HepG2 (cell line): ENCODE results near the gene DSTN. TPM values are rescaled to one million over a fixed set of nuclear protein-coding genes. Genes with fewer than 3 reads are reported as not detected.

Source experiments
- KMT2B ChIP-seq: IDR thresholded peaks from 2 replicates; pipeline ENCODE4 v1.6.1; 2016; ENCODE audit warnings: missing genetic modification reagents, missing compliant biosample characterization
- MLLT10 ChIP-seq: sonication (generic); formaldehyde crosslinking; IDR thresholded peaks from 2 replicates; pipeline ENCODE4 v1.4.0; 2020; ENCODE audit warnings: missing genetic modification reagents
- MYNN ChIP-seq: sonication (generic); formaldehyde crosslinking; IDR thresholded peaks from 2 replicates; pipeline ENCODE4 v1.4.0; 2020; ENCODE audit warnings: mild to moderate bottlenecking, low read depth, missing genetic modification reagents
- SIX4 ChIP-seq: sonication (generic); formaldehyde crosslinking; IDR thresholded peaks from 2 replicates; pipeline ENCODE4 v1.4.0; 2020; ENCODE audit warnings: missing genetic modification reagents
- ZFYVE20 ChIP-seq: sonication (generic); formaldehyde crosslinking; IDR thresholded peaks from 2 replicates; pipeline ENCODE4 v1.8.0; 2023; ENCODE audit warnings: low read depth, mild to moderate bottlenecking, moderate library complexity, missing genetic modification reagents, borderline replicate concordance
- ZNF121 ChIP-seq: sonication (generic); formaldehyde crosslinking; IDR thresholded peaks from 2 replicates; pipeline ENCODE4 v1.5.0; 2020; ENCODE audit warnings: mild to moderate bottlenecking, missing genetic modification reagents
- polyA plus RNA-seq, 8 experiments: library from polyadenylated mRNA; depleted of rRNA in 3 of 8; stranded (reverse) in 7 of 8; unstranded in 1 of 8; fragments of >200 nt; fragmentation: Illumina TruSeq in 4 of 8; extraction: Trizol in 4 of 8; gene quantifications; 2 replicates each; pipeline versions ENCODE4 v1.2.1 to v1.2.3, GENCODE V29; 2011 to 2016; ENCODE audit warnings: low read depth in 4 of 8, missing spikeins in 1 of 8, mixed read lengths in 1 of 8; ENCODE audit not compliant: insufficient read depth in 1 of 8
- total RNA-seq, 5 experiments: library from RNA; depleted of rRNA; stranded (reverse); fragments of >200 nt; fragmentation: Illumina TruSeq; extraction: Trizol; gene quantifications; 2 replicates each; pipeline ENCODE4 v1.2.3, GENCODE V29; 2016; ENCODE audit warnings: low read depth in 1 of 5
- TF ChIP-seq, protein P1 (sequence below): sonication (generic); formaldehyde crosslinking; IDR thresholded peaks from 2 replicates; pipeline ENCODE4 v1.8.1; 2023; ENCODE audit warnings: mild to moderate bottlenecking, missing genetic modification reagents
- TF ChIP-seq, protein P2 (sequence below): sonication (generic); formaldehyde crosslinking; IDR thresholded peaks from 2 replicates; pipeline ENCODE4 v1.8.1; 2023; ENCODE audit warnings: mild to moderate bottlenecking, missing genetic modification reagents
- TF ChIP-seq, protein P3 (sequence below): sonication (generic); formaldehyde crosslinking; IDR thresholded peaks from 2 replicates; pipeline ENCODE4 v1.4.0; 2020; ENCODE audit warnings: mild to moderate bottlenecking, missing genetic modification reagents
- TF ChIP-seq, protein P4 (sequence below): sonication (generic); formaldehyde crosslinking; IDR thresholded peaks from 2 replicates; pipeline ENCODE4 v1.4.0; 2020; ENCODE audit warnings: missing genetic modification reagents, low read depth, mild to moderate bottlenecking, borderline replicate concordance
- TF ChIP-seq, protein P5 (sequence below): sonication (generic); formaldehyde crosslinking; IDR thresholded peaks from 2 replicates; pipeline ENCODE4 v1.4.0; 2020; ENCODE audit warnings: low read depth, mild to moderate bottlenecking, missing genetic modification reagents
- TF ChIP-seq, protein P6 (sequence below): IDR thresholded peaks from 2 replicates; pipeline ENCODE4 v1.6.1; 2016; ENCODE audit warnings: missing genetic modification reagents, missing compliant biosample characterization
- TF ChIP-seq, protein P7 (sequence below): sonication (generic); formaldehyde crosslinking; IDR thresholded peaks from 2 replicates; pipeline ENCODE4 v1.4.0; 2020; ENCODE audit warnings: missing genetic modification reagents, borderline replicate concordance
- TF ChIP-seq, protein P8 (sequence below): sonication (generic); formaldehyde crosslinking; IDR thresholded peaks from 2 replicates; pipeline ENCODE4 v1.4.0; 2020; ENCODE audit warnings: missing genetic modification reagents

The DSTN gene
- total and polyA plus RNA-seq, 2 of the 13 experiments (the other 11 are each of a cell fraction or from before 2014, with no cell fraction given): 27.6 to 106 TPM

DNA sequence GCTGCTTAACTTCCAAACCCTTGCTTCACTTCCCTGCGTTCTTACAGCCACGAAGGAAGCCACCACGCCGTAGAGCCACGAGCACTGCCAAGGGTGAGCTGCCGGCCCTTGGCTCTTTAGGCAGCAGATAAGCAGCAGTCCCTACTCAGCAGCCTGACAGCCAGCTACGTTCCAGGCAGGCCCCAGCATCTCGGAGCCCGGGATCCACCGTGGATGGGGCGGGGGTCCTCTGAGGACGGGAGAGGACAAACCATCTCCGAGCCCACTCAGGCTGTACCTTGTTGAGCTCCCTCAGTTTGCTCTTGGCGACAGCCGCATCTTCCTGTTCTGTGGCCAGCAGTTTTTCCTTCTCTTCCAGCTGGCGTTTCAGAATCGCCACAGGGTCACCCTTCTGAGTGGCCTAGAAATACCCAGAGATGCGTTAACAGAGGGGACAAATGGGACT lies 71.7 kb downstream of the DSTN start (continued):
- TF ChIP-seq, protein P1, sequence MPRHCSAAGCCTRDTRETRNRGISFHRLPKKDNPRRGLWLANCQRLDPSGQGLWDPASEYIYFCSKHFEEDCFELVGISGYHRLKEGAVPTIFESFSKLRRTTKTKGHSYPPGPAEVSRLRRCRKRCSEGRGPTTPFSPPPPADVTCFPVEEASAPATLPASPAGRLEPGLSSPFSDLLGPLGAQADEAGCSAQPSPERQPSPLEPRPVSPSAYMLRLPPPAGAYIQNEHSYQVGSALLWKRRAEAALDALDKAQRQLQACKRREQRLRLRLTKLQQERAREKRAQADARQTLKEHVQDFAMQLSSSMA (CRISPR knock-in tag): peak; percentile 14; the same call in 1 of the 2 replicates
- TF ChIP-seq, protein P2, sequence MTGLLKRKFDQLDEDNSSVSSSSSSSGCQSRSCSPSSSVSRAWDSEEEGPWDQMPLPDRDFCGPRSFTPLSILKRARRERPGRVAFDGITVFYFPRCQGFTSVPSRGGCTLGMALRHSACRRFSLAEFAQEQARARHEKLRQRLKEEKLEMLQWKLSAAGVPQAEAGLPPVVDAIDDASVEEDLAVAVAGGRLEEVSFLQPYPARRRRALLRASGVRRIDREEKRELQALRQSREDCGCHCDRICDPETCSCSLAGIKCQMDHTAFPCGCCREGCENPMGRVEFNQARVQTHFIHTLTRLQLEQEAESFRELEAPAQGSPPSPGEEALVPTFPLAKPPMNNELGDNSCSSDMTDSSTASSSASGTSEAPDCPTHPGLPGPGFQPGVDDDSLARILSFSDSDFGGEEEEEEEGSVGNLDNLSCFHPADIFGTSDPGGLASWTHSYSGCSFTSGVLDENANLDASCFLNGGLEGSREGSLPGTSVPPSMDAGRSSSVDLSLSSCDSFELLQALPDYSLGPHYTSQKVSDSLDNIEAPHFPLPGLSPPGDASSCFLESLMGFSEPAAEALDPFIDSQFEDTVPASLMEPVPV: no peak
- TF ChIP-seq, protein P3, sequence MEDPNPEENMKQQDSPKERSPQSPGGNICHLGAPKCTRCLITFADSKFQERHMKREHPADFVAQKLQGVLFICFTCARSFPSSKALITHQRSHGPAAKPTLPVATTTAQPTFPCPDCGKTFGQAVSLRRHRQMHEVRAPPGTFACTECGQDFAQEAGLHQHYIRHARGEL (CRISPR knock-in tag): 0 out of 2 replicates have a peak, but pooled peaks have one; percentile 32
- no peak for TF ChIP-seq ZFYVE20 (CRISPR knock-in tag)
- TF ChIP-seq, protein P4, sequence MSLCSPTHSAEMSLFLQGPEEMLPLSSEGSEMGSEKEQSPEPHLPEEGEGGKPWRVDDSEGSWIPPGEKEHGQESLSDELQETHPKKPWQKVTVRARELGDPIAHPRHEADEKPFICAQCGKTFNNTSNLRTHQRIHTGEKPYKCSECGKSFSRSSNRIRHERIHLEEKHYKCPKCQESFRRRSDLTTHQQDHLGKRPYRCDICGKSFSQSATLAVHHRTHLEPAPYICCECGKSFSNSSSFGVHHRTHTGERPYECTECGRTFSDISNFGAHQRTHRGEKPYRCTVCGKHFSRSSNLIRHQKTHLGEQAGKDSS (CRISPR knock-in tag): 0 out of 2 replicates have a peak, but pooled peaks have one; percentile 37
- TF ChIP-seq, protein P5, sequence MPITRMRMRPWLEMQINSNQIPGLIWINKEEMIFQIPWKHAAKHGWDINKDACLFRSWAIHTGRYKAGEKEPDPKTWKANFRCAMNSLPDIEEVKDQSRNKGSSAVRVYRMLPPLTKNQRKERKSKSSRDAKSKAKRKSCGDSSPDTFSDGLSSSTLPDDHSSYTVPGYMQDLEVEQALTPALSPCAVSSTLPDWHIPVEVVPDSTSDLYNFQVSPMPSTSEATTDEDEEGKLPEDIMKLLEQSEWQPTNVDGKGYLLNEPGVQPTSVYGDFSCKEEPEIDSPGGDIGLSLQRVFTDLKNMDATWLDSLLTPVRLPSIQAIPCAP (CRISPR knock-in tag): no peak
- TF ChIP-seq, protein P6, sequence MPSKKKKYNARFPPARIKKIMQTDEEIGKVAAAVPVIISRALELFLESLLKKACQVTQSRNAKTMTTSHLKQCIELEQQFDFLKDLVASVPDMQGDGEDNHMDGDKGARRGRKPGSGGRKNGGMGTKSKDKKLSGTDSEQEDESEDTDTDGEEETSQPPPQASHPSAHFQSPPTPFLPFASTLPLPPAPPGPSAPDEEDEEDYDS: no peak
- TF ChIP-seq SIX4 (CRISPR knock-in tag): no peak
- TF ChIP-seq, protein P7, sequence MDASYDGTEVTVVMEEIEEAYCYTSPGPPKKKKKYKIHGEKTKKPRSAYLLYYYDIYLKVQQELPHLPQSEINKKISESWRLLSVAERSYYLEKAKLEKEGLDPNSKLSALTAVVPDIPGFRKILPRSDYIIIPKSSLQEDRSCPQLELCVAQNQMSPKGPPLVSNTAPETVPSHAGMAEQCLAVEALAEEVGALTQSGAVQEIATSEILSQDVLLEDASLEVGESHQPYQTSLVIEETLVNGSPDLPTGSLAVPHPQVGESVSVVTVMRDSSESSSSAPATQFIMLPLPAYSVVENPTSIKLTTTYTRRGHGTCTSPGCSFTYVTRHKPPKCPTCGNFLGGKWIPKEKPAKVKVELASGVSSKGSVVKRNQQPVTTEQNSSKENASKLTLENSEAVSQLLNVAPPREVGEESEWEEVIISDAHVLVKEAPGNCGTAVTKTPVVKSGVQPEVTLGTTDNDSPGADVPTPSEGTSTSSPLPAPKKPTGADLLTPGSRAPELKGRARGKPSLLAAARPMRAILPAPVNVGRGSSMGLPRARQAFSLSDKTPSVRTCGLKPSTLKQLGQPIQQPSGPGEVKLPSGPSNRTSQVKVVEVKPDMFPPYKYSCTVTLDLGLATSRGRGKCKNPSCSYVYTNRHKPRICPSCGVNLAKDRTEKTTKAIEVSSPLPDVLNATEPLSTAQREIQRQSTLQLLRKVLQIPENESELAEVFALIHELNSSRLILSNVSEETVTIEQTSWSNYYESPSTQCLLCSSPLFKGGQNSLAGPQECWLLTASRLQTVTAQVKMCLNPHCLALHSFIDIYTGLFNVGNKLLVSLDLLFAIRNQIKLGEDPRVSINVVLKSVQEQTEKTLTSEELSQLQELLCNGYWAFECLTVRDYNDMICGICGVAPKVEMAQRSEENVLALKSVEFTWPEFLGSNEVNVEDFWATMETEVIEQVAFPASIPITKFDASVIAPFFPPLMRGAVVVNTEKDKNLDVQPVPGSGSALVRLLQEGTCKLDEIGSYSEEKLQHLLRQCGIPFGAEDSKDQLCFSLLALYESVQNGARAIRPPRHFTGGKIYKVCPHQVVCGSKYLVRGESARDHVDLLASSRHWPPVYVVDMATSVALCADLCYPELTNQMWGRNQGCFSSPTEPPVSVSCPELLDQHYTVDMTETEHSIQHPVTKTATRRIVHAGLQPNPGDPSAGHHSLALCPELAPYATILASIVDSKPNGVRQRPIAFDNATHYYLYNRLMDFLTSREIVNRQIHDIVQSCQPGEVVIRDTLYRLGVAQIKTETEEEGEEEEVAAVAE (CRISPR knock-in tag): no peak
- no peak for TF ChIP-seq ZNF121 (CRISPR knock-in tag)
- TF ChIP-seq MYNN: no peak
- no peak for TF ChIP-seq KMT2B
- TF ChIP-seq MLLT10 (CRISPR knock-in tag): no peak
- TF ChIP-seq, protein P8, sequence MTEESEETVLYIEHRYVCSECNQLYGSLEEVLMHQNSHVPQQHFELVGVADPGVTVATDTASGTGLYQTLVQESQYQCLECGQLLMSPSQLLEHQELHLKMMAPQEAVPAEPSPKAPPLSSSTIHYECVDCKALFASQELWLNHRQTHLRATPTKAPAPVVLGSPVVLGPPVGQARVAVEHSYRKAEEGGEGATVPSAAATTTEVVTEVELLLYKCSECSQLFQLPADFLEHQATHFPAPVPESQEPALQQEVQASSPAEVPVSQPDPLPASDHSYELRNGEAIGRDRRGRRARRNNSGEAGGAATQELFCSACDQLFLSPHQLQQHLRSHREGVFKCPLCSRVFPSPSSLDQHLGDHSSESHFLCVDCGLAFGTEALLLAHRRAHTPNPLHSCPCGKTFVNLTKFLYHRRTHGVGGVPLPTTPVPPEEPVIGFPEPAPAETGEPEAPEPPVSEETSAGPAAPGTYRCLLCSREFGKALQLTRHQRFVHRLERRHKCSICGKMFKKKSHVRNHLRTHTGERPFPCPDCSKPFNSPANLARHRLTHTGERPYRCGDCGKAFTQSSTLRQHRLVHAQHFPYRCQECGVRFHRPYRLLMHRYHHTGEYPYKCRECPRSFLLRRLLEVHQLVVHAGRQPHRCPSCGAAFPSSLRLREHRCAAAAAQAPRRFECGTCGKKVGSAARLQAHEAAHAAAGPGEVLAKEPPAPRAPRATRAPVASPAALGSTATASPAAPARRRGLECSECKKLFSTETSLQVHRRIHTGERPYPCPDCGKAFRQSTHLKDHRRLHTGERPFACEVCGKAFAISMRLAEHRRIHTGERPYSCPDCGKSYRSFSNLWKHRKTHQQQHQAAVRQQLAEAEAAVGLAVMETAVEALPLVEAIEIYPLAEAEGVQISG (CRISPR knock-in tag): 0 out of 2 replicates have a peak, but pooled peaks have one; percentile 9
